Ishikawa (cell line): ENCODE results near the gene RALGAPA2.

Experiments
- CREB1 ChIP-seq: IDR thresholded peaks from 2 replicates; pipeline ENCODE4 v1.6.1; 2012; ENCODE audit warnings: low read depth
- EGR1 ChIP-seq: IDR thresholded peaks from 2 replicates; pipeline ENCODE4 v1.6.1; 2012
- EP300 ChIP-seq: IDR thresholded peaks from 2 replicates; pipeline ENCODE4 v1.6.1; 2012; ENCODE audit warnings: borderline replicate concordance
- NFIC ChIP-seq: IDR thresholded peaks from 2 replicates; pipeline ENCODE4 v1.6.1; 2012
- RAD21 ChIP-seq: IDR thresholded peaks from 2 replicates; pipeline ENCODE4 v1.6.1; 2012; ENCODE audit warnings: low read depth
- TAF1 ChIP-seq: IDR thresholded peaks from 2 replicates; pipeline ENCODE4 v1.6.1; 2012; ENCODE audit warnings: low read depth, mild to moderate bottlenecking
- YY1 ChIP-seq: IDR thresholded peaks from 2 replicates; pipeline ENCODE4 v1.6.1; 2012; ENCODE audit warnings: low read depth
- ZBTB7A ChIP-seq: IDR thresholded peaks from 2 replicates; pipeline ENCODE4 v1.6.1; 2012; ENCODE audit warnings: low read depth
- TF ChIP-seq, protein P1 (sequence below): IDR thresholded peaks from 2 replicates; pipeline ENCODE4 v1.6.1; 2012; ENCODE audit warnings: low read depth, mild to moderate bottlenecking

DNA sequence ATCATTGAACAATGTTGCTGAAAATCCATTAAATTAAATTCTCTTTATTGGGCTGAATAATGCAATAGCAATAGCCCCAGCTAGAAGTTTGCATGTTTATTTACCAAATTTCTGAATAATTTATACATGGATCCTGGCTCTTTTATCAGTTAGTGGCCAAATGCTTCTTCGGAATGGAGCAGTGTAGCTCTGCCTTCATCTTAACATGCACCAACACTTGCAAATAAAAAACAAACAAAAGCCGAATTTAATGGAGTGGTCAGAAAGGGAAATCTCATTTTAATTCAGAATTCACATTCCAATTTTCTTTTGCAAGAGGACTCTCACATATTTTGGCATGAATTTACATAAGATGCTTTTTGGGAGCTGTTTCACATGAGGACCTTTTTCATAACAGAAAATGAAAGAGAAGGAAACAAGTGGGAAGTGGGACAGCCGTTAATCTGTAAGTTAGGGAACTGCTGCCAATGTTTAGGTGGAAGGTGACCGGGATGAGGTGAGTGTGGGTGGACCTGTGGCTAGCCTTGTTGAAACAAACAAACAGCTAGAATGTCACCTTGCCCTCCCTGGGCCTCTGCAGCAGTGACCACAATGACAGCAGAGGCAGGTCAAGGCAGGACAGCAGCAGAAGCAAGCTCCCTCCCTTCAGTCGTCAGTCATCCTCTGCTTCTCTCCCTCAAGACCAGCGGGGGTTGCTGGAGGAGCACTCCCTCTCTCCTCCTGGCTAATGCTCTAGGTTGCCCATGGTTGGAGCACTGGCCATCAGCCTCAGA is 271.4 kb downstream of the RALGAPA2 start:
- TF ChIP-seq RAD21 (no peak), YY1 (no peak), EGR1 (no peak), ZBTB7A (no peak), CREB1 (no peak), EP300 (no peak), TAF1 (no peak), NFIC (no peak)
- TF ChIP-seq, protein P1, sequence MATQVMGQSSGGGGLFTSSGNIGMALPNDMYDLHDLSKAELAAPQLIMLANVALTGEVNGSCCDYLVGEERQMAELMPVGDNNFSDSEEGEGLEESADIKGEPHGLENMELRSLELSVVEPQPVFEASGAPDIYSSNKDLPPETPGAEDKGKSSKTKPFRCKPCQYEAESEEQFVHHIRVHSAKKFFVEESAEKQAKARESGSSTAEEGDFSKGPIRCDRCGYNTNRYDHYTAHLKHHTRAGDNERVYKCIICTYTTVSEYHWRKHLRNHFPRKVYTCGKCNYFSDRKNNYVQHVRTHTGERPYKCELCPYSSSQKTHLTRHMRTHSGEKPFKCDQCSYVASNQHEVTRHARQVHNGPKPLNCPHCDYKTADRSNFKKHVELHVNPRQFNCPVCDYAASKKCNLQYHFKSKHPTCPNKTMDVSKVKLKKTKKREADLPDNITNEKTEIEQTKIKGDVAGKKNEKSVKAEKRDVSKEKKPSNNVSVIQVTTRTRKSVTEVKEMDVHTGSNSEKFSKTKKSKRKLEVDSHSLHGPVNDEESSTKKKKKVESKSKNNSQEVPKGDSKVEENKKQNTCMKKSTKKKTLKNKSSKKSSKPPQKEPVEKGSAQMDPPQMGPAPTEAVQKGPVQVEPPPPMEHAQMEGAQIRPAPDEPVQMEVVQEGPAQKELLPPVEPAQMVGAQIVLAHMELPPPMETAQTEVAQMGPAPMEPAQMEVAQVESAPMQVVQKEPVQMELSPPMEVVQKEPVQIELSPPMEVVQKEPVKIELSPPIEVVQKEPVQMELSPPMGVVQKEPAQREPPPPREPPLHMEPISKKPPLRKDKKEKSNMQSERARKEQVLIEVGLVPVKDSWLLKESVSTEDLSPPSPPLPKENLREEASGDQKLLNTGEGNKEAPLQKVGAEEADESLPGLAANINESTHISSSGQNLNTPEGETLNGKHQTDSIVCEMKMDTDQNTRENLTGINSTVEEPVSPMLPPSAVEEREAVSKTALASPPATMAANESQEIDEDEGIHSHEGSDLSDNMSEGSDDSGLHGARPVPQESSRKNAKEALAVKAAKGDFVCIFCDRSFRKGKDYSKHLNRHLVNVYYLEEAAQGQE: no peak
